Measurements from ENCODE around the gene RGSL1.

DNA sequence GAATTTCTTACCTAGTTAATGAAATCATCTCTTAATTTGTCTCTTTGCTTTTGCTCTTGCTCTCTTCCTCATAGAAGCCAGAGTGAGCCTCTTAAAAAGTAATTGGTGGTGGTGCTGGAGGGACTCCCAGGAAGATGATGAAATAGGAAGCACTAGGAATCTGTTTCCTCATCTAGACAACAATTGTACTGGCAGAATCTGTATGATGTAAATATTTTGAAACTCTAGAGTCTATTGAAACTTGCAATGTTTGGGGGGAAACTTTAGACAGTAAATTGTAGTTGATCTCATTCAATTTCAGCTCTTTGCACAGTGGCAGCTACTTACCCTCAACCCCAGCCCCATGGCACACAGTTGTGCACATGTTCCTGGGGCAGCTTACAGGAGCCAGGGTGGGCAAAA lies 10.6 kb downstream of the RGSL1 start:
- TF ChIP-seq CTCF (conservative IDR thresholded peaks at IDR 0.05; ENCODE audit: low read length) (no peak), EZH2phosphoT487 (IDR thresholded peaks at IDR 0.05; ENCODE audit: borderline replicate concordance, low read depth, low read length) (no peak)

Measured in OCI-LY7 (cell line).